OCI-LY3 (cell line): ENCODE data around the gene MAPKBP1.
"Not testable (repeated sequence)": the region's sequence is repeated elsewhere in the genome, so short reads cannot be mapped to it uniquely, and the experiment has no call there.

Source experiments
- CTCF ChIP-seq: fragments of 200-600, 300-600 bp; sonication (generic); IDR thresholded peaks from 2 replicates; pipeline ENCODE4 v1.5.1; 2014; ENCODE audit warnings: antibody characterized with exemption, low read length, low read depth
- EZH2phosphoT487 ChIP-seq: fragments of 200-600 bp; shearing (Covaris generic); IDR thresholded peaks from 2 replicates; pipeline ENCODE4 v1.6.1; 2018; ENCODE audit warnings: antibody characterized with exemption, mixed run types, low read depth

GRCh38 chr15:41831291-41831690 lies 57.0 kb downstream of the MAPKBP1 start:
- TF ChIP-seq CTCF, EZH2phosphoT487: not testable (repeated sequence)
